CD4-positive, CD25-positive, alpha-beta regulatory T cell (primary cell): ENCODE data around the gene FNDC3A. TPM values are rescaled to one million over a fixed set of nuclear protein-coding genes. Genes with fewer than 3 reads are reported as not detected.
"Not testable (repeated sequence)": the region's sequence is repeated elsewhere in the genome, so short reads cannot be mapped to it uniquely, and the experiment has no call there.

ENCODE experiments used
- ATAC-seq, 2 donors: fragments of 150-1000 bp; cut with Tn5 transposase; one replicate each; pipeline ENCODE4 v1.10.0; 2021; ENCODE audit warnings: low read depth in 2 of 2, moderate number of reproducible peaks in 2 of 2, moderate library complexity in 1 of 2
- DNase-seq, 3 donors: peaks; one replicate each; pipeline versions ENCODE4 v3.0.0 to v3.0.0-alpha.2; 2012 to 2022; ENCODE audit warnings: mixed read lengths in 1 of 3
- H3K27ac ChIP-seq: one replicate; pipeline ENCODE4 v1.7.0; 2013; ENCODE audit warnings: mild to moderate bottlenecking, low read length; ENCODE audit not compliant: insufficient read depth, poor library complexity, severe bottlenecking
- H3K27me3 ChIP-seq: one replicate; pipeline ENCODE4 v1.7.0; 2013; ENCODE audit warnings: low read length; ENCODE audit not compliant: control insufficient read depth, insufficient read depth
- H3K36me3 ChIP-seq: one replicate; pipeline ENCODE4 v1.7.0; 2013; ENCODE audit warnings: mild to moderate bottlenecking, low read length, moderate library complexity; ENCODE audit not compliant: control insufficient read depth, insufficient read depth
- H3K4me1 ChIP-seq: 2 replicates; pipeline ENCODE4 v1.7.0; 2013; ENCODE audit warnings: mild to moderate bottlenecking, low read length; ENCODE audit not compliant: insufficient read depth, control insufficient read depth, poor library complexity, severe bottlenecking
- H3K4me3 ChIP-seq: one replicate; pipeline ENCODE4 v1.7.0; 2013; ENCODE audit warnings: low read depth, mild to moderate bottlenecking, low read length, moderate library complexity
- H3K9me3 ChIP-seq, 2 experiments: 1 replicate in 1 of 2; 2 replicates in 1 of 2; pipeline ENCODE4 v1.7.0; 2013; ENCODE audit warnings: low read length in 2 of 2, mild to moderate bottlenecking in 1 of 2, moderate library complexity in 1 of 2; ENCODE audit not compliant: control insufficient read depth in 2 of 2
- H3K27ac Mint-ChIP-seq, 3 donors: one replicate each; pipeline ENCODE4 v1.8.0; 2020 to 2022; ENCODE audit warnings: mild to moderate bottlenecking in 3 of 3, mixed read lengths in 3 of 3, moderate library complexity in 2 of 3
- H3K27me3 Mint-ChIP-seq: one replicate; pipeline ENCODE4 v1.8.0; 2022; ENCODE audit warnings: mild to moderate bottlenecking, mixed read lengths
- H3K36me3 Mint-ChIP-seq: one replicate; pipeline ENCODE4 v1.8.0; 2020; ENCODE audit warnings: mixed read lengths
- H3K4me1 Mint-ChIP-seq, 4 donors: one replicate each; pipeline ENCODE4 v1.8.0; 2020 to 2022; ENCODE audit warnings: mixed read lengths in 4 of 4, mild to moderate bottlenecking in 1 of 4
- H3K4me3 Mint-ChIP-seq, 4 donors: one replicate each; pipeline ENCODE4 v1.8.0; 2020 to 2022; ENCODE audit warnings: mild to moderate bottlenecking in 4 of 4, mixed read lengths in 4 of 4, moderate library complexity in 3 of 4
- H3K9me3 Mint-ChIP-seq, 7 donors: one replicate each; pipeline ENCODE4 v1.8.0; 2020 to 2022; ENCODE audit warnings: mixed read lengths in 7 of 7, mild to moderate bottlenecking in 3 of 7, moderate library complexity in 2 of 7
- polyA plus RNA-seq, 4 donors: library from polyadenylated mRNA; unstranded; fragments of 300-500 nt; fragmentation: Illumina TruSeq; gene quantifications; one replicate each; pipeline ENCODE4 v1.2.3, GENCODE V29; 2021
- total RNA-seq: library from RNA; stranded (reverse); gene quantifications from one replicate; pipeline ENCODE4 v1.2.3, GENCODE V29; 2022

Gene FNDC3A
- total and polyA plus RNA-seq, 5 donors from 2014 or later: 9.7 to 41.1 (median 10.6) TPM

GRCh38 chr13:49066856-49067255 is 91.1 kb downstream of the FNDC3A start:
- ATAC-seq (no peak), DNase-seq (no peak)
- Histone ChIP-seq H3K4me3 (no peak overlapping the region), H3K4me1 (no peaks in the 10 kb centered on the region), H3K36me3 (peaks cover 3% of the 10 kb centered on the region), H3K27me3 (no peaks in the 10 kb centered on the region), H3K27ac (no peak overlapping the region), H3K9me3 (no peaks in the 10 kb centered on the region)
- Mint-ChIP-seq H3K9me3 (peaks cover 0 to 4% (median 0%) of the 10 kb centered on the region in 7 donors), H3K36me3 (peaks cover 30% of the 10 kb centered on the region), H3K27me3 (no peaks in the 10 kb centered on the region), H3K4me3 (no peak overlapping the region), H3K27ac (no peak overlapping the region), H3K4me1 (peaks cover 19 to 30% (median 22%) of the 10 kb centered on the region in 4 donors)

GRCh38 chr13:49068498-49068897 is 92.8 kb downstream of the FNDC3A start:
- Mint-ChIP-seq H3K27ac (peak overlapping the region in 1 of 3 donors; percentile 62), H3K4me1 (peaks cover 9 to 28% (median 21%) of the 10 kb centered on the region in 4 donors), H3K36me3 (peaks cover 29% of the 10 kb centered on the region)
- H3K9me3 Mint-ChIP-seq, H3K27ac ChIP-seq, H3K4me3 ChIP-seq, H3K9me3 ChIP-seq, H3K4me3 Mint-ChIP-seq, DNase-seq, H3K36me3 ChIP-seq, H3K27me3 ChIP-seq, H3K27me3 Mint-ChIP-seq, ATAC-seq, H3K4me1 ChIP-seq: not testable (repeated sequence)

- not testable (repeated sequence) for H3K27ac ChIP-seq, H3K27me3 ChIP-seq, H3K4me3 Mint-ChIP-seq, H3K9me3 Mint-ChIP-seq, H3K4me3 ChIP-seq, H3K27ac Mint-ChIP-seq, H3K4me1 ChIP-seq, H3K9me3 ChIP-seq, DNase-seq, ATAC-seq, H3K36me3 ChIP-seq, H3K27me3 Mint-ChIP-seq
- H3K4me1 Mint-ChIP-seq: peaks cover 10 to 29% (median 20%) of the 10 kb centered on the region in 4 donors
- H3K36me3 Mint-ChIP-seq: peaks cover 26% of the 10 kb centered on the region
These were observed 94.3 kb downstream of the FNDC3A start for GRCh38 chr13:49070021-49070420.

DNA sequence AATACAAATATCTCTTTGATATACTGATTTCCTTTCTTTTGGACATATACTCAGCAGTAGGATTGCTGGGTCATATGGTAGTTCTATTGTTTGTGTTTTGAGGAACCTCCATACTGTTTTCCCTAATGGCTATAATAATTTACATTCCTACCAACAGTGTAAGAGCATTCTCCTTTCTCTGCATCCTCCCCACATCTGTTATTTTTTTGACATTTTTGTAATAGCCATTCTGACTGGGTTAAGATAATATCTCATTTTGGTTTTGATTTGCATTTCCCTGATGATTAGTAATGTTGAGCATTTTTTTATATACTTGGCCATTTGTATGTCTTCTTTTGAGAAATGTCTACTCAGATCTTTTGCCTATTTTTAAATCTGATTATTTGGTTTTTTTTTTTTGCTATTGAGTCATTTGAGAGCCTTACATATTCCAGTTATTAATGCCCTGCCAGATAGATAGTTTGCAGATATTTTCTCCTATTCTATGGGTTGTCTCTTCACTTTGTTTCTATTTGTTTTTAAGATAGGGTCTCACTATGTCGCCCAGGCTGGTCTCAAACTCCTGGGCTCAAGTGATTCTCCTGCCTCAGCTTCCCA is 95.7 kb downstream of the FNDC3A start:
- Mint-ChIP-seq H3K27me3 (no peaks in the 10 kb centered on the region), H3K4me1 (peaks cover 13 to 24% (median 19%) of the 10 kb centered on the region in 4 donors), H3K4me3 (no peak overlapping the region), H3K36me3 (peaks cover 31% of the 10 kb centered on the region), H3K9me3 (peaks cover 0 to 4% (median 0%) of the 10 kb centered on the region in 7 donors), H3K27ac (no peak overlapping the region)
- DNase-seq (peak in 1 of 3 donors; percentile 12), ATAC-seq (no peak)
- Histone ChIP-seq H3K9me3 (no peaks in the 10 kb centered on the region), H3K27ac (no peak overlapping the region), H3K27me3 (no peaks in the 10 kb centered on the region), H3K4me1 (no peaks in the 10 kb centered on the region), H3K4me3 (no peak overlapping the region), H3K36me3 (peaks cover 11% of the 10 kb centered on the region)

DNA sequence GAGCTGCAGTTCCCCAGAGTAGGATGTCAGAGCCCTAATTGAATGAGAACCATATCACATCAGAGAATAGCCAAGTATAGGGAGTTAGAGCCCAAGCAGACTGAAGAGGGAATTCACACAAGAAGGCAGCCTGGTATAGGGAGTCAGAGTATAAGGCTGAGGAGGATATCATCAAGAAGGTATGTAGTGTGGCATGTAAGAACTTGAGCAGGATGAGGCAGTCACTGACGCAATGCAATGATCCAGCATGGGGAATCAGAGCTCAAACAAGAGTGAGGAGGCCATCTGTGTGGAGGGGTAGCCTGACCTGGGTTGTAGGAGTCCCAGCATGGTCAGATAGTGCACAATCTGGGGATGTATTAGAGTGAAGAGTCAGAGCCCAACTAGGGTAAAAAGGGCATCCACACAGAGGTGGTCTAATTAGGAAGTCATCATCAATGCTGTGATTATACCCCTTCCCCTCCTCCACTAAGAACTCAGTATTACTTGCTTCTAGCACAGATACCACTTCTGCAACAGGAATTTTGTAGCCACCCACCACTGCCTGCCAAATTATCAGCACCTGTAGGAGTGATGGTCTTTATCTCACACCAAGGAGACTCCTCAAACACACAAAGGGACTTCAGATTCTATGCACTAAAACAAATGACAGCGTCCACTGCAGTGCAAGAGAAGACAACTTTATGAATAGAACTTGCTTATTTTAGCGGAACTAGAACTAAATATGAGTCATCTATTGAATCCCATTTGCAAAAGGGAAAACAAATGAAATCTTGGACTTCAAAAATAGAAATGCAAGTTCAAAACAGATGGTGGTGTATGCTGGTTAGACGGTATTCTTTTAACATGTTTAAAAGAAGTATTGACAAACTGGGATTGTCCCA is 107.2 kb downstream of the FNDC3A start:
- no peak for DNase-seq
- H3K27ac ChIP-seq: no peak overlapping the region
- H3K36me3 ChIP-seq: peaks cover 15% of the 10 kb centered on the region
- H3K4me1 Mint-ChIP-seq: peaks cover 14 to 23% (median 16%) of the 10 kb centered on the region in 4 donors
- no peaks in the 10 kb centered on the region for H3K27me3 ChIP-seq
- H3K4me3 Mint-ChIP-seq: peak overlapping the region in 1 of 4 donors; percentile 70
- no peaks in the 10 kb centered on the region for H3K4me1 ChIP-seq
- H3K27me3 Mint-ChIP-seq: no peaks in the 10 kb centered on the region
- H3K27ac Mint-ChIP-seq: peak overlapping the region in 1 of 3 donors; percentile 81
- no peak overlapping the region for H3K4me3 ChIP-seq
- no peaks in the 10 kb centered on the region for H3K9me3 ChIP-seq
- H3K9me3 Mint-ChIP-seq: peaks cover 0 to 1% (median 0%) of the 10 kb centered on the region in 7 donors
- no peak for ATAC-seq
- H3K36me3 Mint-ChIP-seq: peaks cover 34% of the 10 kb centered on the region

- H3K27me3 Mint-ChIP-seq: no peaks in the 10 kb centered on the region
- Histone ChIP-seq H3K36me3 (peaks cover 11% of the 10 kb centered on the region), H3K27me3 (no peaks in the 10 kb centered on the region), H3K4me1 (no peaks in the 10 kb centered on the region), H3K9me3 (no peaks in the 10 kb centered on the region), H3K4me3 (no peak overlapping the region), H3K27ac (no peak overlapping the region)
- H3K27ac Mint-ChIP-seq: peak overlapping the region in 1 of 3 donors; percentile 33
- H3K4me3 Mint-ChIP-seq: no peak overlapping the region
- no peak for DNase-seq
- peaks cover 0 to 1% (median 0%) of the 10 kb centered on the region in 7 donors for H3K9me3 Mint-ChIP-seq
- peaks cover 30% of the 10 kb centered on the region for H3K36me3 Mint-ChIP-seq
- H3K4me1 Mint-ChIP-seq: peaks cover 10 to 17% (median 12%) of the 10 kb centered on the region in 4 donors
- no peak for ATAC-seq
These were observed 109.2 kb downstream of the FNDC3A start for GRCh38 chr13:49084961-49085360.

GRCh38 chr13:49086722-49087121 is 111.0 kb downstream of the FNDC3A start:
- H3K27me3 Mint-ChIP-seq: no peaks in the 10 kb centered on the region
- DNase-seq (no peak), ATAC-seq (no peak)
- Histone ChIP-seq H3K4me3 (no peak overlapping the region), H3K27me3 (no peaks in the 10 kb centered on the region), H3K36me3 (peaks cover 6% of the 10 kb centered on the region), H3K4me1 (no peaks in the 10 kb centered on the region), H3K27ac (no peak overlapping the region), H3K9me3 (no peaks in the 10 kb centered on the region)
- H3K4me3 Mint-ChIP-seq: no peak overlapping the region
- H3K27ac Mint-ChIP-seq: no peak overlapping the region
- no peaks in the 10 kb centered on the region for H3K9me3 Mint-ChIP-seq
- H3K4me1 Mint-ChIP-seq: peaks cover 10 to 14% (median 13%) of the 10 kb centered on the region in 4 donors
- H3K36me3 Mint-ChIP-seq: peaks cover 19% of the 10 kb centered on the region
